NCI-H146 treated with DMSO at 0.1 percent for 48 hours (cell line): ENCODE results near the gene TAL1.

Source experiments
- DNase-seq: peaks from one replicate; lab custom pipeline; 2025; ENCODE audit not compliant: unreplicated experiment; lab: John Stamatoyannopoulos, UW

TAL1 gene

DNA sequence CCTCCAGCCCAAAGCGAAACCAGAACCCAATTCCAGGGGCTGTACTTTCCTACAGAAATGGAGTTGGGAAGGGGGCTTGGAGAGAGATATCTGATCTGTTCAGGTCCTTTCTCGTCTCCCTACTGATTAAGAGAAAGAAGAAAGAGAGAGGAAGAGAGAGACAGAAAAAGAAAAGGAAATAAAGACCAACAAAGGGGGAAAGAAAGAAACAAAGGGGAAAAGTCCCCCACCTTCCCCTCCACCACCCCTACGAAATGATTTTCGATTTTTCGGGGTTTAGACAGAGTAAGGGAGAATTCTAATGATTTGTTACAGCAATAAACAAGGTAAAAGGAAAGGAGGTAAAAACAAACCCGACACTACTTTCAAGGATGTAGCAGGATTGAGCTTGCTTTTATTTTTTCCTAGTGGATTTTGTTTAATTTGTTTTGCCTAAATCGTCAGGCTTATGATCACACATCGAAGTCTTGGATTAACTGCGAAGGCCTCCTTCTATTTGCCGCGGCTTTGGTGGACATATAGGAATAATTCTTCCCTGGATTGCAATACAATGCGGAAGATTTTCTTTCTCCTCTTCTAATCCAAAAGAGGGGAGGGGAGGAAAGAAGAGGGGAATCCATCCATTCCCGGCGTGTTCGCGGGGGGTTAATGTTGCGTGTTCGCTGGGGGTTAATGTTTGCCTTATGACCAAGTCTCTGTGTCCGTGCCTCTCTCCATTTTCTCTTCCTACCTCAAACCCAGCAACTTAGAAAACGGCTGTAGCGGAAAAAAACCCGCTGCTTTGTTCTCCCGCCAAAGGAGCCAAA is 1.9 kb downstream of the TAL1 start:
- DNase-seq, result no peak

DNA sequence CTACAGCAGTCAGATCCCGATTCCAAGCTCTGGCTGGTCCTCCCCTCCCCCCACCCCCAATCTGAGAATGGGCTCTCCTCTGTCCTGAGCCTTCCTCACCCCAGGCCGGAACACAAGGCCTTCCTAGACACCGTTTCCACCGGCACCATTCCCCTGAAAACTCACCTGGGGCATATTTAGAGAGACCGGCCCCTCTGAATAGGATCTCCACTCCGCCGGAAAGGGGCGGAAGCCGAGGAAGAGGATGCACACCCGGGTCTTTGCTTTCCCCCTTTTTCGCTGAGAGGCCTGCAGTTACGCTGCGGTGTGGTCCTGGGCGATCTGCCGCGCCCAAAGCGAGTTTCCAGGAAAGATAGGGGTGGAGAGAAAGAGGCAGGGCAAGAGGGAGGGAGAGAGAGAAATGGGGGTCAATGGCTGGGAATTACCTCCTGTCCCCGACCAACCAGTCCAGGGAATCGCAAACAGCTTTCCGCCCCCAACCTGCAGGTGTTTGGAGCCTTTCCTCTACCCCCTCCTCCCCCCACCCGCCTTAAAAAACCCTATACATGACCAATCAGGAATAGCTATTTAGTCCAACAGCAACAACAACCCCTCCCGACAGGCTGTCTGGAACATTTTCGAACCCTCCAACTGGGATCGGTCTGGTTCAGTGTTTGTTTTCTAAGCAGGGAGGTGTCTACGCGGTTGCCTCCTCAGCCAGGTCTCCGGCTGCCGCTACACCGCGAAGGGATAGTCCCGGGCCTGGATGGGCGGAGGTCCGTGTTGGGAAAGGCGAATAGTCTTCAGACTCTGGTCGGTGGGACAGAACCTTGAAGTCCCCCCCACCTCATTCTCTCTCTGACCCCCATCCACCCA is 2.8 kb downstream of the TAL1 start:
- DNase-seq, result no peak

DNA sequence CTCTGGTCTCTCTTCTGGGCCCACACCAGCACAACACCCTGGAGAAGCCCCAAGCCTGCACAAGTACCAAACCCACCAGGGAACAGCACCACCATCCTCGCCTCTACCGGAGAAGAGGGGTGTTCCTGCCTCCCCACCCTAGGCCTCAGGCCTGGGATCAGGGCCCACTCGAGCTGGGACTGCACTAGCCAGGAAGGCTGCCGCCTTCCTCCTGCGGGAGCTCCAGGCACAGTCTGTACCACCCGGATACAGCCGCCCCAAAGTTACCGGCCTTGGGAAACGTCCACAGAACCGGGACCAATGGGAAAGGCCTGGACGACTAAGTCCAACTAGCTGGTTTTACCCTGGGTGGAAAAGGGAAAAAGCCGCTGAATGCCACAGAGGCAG is 3.4 kb downstream of the TAL1 start:
- DNase-seq, result no peak

DNA sequence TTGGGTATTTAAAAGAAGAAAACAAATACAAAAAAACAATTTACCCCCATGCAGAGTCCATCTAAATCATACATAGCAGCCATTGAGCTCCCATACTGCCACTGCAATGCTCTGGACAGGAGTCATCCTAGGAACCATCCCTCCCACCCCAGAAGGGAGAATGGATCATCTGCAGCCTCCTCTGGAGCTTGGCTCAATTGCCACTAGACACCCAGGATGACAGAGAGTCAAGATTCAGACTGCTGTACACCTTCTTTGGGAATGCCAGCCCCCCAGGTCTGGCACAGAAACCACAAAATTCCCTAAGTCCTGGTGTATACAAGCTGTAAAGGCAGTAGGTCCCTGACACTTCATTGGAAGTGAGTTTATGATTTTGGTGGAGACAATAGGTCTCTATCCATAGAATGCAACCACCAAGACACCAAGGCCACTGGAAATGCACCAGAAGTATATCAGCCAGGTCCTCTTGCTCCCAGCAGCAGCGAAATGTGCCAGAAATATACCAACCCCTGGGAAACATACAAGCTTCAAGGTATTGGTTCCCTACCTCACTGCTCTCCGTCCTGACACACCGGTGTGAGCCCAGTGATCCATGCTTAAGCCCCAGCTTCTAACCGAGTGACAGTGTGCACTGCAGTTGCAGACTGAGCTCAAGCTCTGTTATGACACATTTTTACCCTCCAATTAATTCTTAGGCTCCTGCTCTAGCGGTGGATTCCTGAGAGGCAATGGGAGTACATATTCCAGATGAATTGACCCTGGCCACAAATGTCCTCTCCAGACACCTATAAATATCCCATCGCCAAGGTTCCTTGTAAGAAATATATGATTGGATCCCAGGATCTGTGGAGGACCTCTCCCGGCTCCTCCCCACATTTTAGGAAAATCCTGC is 4.4 kb downstream of the TAL1 start:
- no peak for DNase-seq

DNA sequence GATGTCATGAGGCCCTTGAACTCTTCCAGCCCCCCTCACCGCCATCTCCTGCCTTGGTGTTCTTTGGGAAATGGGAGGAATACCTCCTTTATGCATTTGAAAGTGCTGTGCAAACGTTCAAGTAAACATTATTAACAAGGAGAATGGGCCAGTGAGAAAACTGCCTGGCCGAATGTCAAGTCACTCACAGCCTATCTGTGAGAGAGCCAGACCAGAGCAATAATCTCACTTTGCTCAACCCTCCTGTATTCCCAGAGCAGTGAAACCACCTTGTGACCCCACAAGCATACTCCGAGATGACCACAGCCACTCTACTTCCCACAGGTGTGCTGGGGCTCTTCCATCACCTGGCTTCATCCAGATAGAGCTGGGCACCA is 5.2 kb downstream of the TAL1 start:
- no peak for DNase-seq

DNA sequence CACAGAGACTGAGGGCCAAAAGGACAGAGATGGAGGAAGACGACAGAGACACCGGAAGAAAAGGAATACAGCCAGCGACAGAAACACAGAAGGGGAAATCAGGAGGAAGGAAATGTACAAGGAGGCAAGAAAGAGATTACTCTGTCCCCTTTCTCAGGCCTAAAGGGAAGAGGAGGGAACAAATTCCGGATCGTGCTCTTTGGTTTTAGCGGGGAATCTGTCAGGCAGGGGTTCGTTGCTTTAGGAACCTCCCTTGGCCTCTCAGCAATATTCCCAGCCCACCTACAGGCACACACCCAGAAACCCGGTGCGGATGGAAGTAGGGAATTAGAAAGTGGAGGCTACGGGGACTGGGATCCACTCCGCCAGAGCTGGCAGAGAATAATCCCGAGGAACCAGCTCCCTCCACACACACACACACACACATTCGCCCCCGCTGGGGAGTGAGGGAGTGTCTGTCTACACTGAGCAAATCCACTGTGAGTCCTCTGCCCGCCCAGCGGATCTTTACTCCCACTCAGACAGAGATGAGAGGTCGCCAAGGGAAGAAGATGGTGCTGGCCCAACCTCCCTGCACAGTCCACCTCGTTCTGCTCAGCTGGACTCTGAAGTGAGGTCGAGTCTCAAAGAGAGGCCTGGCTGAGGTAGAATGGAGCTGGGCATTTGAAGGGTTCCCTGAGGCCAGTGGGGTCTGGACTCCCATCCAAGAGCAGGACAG is 5.7 kb downstream of the TAL1 start:
- DNase-seq, result no peak

DNA sequence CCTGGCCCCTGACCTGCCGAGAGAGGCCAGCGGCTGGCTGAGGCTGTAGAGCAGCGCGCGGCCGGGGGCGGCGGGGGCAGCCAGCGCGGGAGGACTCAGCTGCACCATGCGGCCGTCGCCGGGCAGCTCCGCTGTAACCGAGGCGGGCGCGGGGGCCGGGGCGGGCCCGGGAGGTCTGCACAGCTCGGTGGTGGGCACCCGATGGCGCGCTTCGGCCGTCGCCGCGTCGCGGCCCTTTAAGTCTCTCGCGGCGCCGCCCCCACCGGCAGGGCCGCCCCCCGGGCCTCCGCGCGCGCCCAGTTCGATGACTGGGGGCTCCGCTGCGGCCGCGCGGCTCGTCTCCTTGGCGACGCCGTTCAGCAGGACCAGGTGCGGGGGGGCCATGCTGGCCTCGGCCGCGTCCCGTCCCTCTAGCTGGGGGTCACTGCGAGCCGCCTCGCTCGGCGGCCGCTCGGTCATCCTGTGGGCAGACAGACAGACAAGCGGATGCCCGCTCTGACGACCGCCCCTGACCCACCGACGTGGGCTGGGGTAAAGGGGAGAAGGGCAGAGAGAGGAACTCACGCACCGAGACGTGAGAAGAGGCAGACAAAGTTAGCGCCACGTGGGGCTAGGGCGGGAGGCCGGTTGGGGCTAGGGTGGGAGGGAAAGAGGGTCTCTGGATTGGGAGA is 6.5 kb downstream of the TAL1 start:
- DNase-seq, result no peak

DNA sequence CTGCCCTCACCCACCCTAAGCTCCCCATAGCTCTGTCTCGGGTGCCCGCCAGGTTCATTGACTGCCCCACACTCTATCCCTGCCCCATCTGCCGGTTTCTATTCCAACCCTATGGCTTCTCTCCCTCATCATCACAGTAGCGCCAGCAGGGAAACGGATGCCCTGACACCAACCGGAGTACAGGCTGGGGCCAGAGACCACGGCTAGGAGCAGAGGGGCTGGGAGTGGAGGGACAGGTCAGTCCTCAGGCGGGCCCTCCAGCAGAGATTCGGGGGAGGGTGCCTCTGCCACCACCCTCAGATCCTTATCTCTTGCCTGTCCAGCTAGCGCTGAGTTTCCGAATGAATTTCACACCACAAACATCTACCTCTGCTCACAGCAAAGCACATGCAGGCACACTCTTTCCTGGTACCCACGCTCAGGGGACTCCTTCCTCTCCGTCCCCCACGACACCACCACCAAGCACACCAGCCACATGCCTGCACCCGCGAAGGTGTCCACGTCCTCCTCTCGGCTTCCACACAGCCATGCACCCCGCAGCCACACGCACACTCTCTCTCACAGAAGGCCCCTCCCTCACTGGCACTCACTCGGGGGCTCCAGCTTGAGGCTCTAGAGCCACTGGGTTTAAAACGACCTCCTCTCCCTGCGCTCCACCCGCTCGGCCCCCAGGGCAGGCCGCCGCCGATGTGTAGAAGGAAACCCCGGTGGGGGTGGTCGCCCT is 7.2 kb downstream of the TAL1 start:
- DNase-seq, result no peak

DNA sequence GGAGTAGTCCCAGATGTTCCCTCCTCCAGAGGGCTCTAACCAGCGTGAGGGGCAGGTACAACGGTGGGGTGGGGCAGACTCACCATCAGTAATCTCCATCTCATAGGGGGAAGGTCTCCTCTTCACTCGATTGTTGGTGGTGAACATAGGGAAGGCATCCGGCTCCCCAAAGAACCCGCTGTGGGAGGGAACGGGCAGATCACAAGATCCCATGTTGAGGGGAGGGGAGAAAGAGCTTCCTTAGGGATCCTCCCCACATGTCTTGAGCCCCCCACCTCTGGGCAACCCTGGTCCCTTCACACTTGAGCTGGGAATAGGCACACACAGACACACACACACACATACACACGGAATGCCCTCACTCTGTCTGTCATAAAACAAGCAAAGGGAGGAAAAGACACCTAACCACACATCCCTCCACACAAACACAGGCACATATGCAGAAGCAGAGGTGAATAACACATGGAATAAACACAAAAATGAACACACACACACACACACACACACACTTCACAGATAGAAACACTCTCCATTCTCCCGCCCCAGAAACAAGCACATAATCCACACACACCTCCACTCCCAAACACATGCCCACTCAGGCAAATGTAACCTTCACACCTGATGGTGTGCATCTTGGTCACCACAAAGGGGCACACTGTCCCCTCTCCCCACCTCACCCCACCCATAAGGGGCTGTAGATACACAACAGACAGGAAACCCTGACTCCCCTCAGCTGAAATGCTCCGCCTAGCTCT is 7.9 kb downstream of the TAL1 start:
- no peak for DNase-seq

DNA sequence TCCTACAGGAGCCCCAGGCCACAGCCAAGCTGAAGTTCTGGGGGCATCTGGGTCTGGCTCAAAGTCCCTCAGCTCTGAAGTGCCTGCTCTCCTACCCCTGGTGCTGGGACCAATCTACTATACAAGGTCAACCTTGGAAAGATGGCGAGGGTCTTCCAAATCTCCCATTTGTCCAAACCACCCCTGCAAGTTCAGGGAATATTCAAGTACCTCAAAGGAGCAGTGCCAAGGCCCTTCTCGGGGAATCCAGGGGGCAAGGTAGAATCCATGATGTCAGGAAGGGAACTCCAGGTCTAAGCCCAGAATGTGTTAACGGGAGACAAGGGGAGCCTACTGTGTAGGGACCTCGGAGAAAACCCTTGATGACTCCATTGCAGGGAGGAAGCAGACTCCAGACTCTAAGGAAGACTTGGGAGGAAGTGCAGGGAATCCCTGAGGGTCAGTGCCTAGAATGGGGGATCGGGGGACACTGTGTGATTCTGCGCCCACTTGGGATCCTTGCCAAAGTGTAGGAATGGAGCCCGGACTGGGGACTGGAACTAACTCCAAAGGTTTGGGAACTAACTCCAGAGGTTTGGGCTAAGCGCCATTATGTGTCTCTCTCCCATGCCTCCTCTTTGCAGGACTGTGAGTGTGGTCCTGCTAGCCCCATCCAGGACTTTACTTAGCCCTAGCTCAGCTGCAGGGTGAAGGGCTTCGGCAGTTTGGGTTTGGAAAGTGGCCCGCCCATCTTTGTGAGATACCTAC is 8.7 kb downstream of the TAL1 start:
- no peak for DNase-seq

DNA sequence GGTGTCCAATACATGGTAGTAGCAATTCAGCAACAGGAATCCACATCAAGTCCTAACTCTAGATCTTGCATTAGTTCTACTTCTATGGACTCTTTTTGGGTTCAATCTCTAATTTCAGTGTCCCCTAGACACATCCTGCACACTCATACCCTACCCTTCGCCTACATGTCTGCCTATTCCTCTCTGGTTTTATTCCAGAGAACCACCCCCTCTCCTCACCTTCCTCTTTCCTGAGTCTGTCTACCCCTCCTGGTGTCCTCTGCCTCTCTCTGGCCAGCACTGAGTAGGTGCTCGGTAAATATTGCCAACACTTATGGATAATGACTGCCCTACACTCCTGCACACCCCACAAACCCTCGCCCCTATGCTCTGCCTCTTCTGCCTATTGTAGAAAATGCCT is 9.5 kb downstream of the TAL1 start:
- DNase-seq, result no peak

DNA sequence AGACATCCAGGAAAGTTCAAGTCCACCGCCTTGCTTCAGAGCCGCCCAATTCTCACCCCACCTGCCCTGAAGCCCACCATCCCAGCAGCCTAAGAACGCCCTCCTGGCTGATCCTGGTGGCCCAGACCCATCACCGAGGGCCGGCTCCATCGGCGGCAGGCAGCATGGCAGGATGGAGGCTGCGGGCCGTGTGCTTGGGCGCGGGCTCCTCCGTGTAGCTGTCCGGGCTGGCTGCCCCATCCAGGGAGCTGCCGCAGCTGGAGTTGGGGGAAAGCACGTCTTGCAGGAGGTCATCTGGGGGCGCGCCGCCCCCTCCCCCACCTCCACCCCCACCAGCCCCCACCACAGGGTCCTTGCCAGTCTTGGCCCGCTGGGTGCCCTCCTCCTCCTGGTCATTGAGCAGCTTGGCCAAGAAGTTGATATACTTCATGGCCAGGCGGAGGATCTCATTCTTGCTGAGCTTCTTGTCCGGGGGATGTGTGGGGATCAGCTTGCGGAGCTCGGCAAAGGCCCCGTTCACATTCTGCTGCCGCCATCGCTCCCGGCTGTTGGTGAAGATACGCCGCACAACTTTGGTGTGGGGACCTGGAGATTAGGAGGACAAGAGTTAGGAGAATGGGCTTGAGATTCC is 12.3 kb downstream of the TAL1 start:
- DNase-seq, result no peak

DNA sequence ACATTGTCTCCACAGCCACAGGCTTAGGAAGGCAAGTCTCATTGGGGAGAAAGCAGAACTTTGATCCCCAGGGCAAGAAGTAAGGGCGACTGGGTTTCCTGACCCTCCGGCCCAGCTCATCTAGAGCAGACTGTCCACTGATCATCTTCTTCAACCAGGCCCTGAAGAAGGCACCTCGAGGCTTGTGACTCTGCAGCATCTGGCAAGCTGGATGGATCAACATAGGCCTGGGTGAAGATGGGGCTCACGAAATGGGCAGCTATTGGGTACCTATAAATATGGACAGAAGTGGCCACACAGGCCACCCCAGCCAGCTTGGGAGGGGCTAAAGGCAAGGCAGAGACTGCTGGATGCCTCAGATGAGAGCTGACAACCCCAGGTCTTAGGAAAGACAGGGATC is 13.0 kb downstream of the TAL1 start:
- no peak for DNase-seq

DNA sequence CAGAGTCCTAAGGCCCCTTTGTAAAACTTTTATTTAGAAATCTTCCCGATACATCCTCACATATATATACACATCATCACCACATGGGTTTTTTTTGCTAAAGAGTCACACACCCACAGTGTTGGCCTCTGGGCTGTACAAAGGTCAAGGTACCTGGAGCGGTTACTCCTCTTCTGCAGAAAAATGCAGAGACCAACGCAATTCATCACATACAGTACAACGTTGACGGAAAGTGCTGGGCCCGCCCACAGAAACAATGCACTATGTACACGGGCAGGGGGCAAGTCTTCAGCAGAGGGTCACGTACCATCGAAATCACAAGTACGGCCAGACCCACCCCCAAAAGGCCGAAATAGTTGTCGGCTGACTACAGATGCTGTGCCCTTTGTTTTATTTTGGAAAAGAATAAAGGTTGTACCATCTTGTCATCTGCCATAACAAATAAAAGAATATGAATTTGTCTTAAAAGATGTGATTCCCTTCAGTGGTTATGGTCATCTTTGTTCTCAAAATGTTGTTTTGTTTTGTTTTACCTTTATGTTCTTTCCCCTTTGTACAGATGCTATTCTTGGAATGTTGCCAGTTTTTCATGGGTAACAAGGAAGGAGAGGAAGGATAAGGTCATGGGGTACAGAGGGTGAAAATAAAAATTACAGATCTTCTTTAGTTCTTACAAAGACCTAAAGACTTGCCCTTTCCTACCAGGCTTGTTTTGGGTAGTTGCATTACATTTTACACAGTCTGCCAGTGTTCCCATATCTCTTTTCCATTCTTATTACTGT is 15.6 kb downstream of the TAL1 start:
- DNase-seq, result no peak

DNA sequence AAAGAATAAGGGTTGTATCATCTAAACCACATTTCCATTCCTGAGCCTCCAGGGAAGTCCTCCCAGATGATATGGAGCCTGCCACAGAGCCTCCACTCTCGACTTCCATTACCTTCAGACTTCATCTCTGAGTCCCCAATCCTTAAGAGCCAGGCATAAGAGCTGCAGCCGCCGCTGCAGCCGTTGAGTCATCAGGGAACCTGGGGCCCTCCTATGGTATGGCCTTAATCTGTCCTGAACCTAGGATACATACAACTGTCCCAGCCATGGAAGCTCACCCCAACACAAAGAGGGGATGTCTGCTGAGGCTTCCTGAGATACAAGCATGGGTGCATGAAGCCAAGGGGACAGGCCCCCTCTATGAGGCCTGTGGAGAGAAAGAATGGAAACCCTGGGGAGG is 16.3 kb downstream of the TAL1 start:
- no peak for DNase-seq

DNA sequence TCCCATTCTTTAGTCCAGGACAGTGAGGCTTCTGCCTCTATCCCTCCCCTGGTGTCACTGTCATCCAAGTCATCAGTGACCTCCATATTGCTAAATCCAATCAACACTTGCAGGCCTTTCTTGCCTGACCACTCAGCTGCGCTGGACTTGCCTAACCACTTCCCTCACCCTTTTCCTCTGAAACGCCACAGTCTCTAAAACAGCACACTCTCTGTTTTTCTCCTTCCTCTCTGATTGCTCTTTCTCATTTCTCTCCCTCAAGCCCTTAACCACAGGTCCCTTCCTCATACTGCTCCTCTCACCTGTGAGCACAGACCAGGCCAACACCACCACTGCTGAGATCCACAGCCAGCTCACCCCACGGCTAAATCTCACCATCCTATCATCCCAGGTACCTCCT is 17.5 kb downstream of the TAL1 start:
- no peak for DNase-seq
